Testis (tissue), 3 donors: ENCODE data around the gene FGF21. TPM values are rescaled to one million over a fixed set of nuclear protein-coding genes. Genes with fewer than 3 reads are reported as not detected.
A peak's percentile ranks its signal among the peaks of the same experiment; 100 is the strongest.

Experiments
- DNase-seq: peaks from one replicate; pipeline ENCODE4 v3.0.0-alpha.2; 2019
- H3K27ac ChIP-seq, 2 donors: fragments of 200-600 bp; sonication (generic); one replicate each; pipeline ENCODE4 v1.5.1; 2019
- H3K27me3 ChIP-seq: fragments of 200-600 bp; sonication (generic); one replicate; pipeline ENCODE4 v1.5.1; 2019
- H3K36me3 ChIP-seq: fragments of 200-600 bp; sonication (generic); one replicate; pipeline ENCODE4 v1.5.1; 2017; ENCODE audit warnings: low read depth; ENCODE audit errors: missing control alignments
- H3K4me1 ChIP-seq: fragments of 200-600 bp; sonication (generic); one replicate; pipeline ENCODE4 v1.5.1; 2019
- H3K4me3 ChIP-seq, 2 donors: fragments of 200-600 bp; sonication (generic); one replicate each; pipeline ENCODE4 v1.5.1; 2017 to 2019
- H3K9me3 ChIP-seq: fragments of 200-600 bp; sonication (generic); one replicate; pipeline ENCODE4 v1.5.1; 2017
- POLR2A ChIP-seq: fragments of 450-650 bp; IDR thresholded peaks from one replicate; pipeline ENCODE4 v1.6.1; 2017; ENCODE audit warnings: antibody characterized with exemption, mild to moderate bottlenecking, moderate library complexity
- WGBS, 2 donors: methylation state at CpG; one replicate each; pipeline ENCODE4 v1.1.5; 2018; 5-methylcytosine and 5-hydroxymethylcytosine counted together
- intact Hi-C: fragments of 100-400 bp; cut with DNase I; formaldehyde crosslinking; loops from one replicate; pipeline ENCODE4 v1.15.1; 2023; ENCODE audit warnings: low total_unique reads
- polyA plus RNA-seq: library from polyadenylated mRNA; stranded (reverse); fragments of 350-450 nt; fragmentation: Illumina TruSeq; extraction: RNeasy Lipid Tissue Mini Kit (QIAGEN cat#74804); gene quantifications from one replicate; pipeline ENCODE4 v1.2.3, GENCODE V29; 2014; ENCODE audit warnings: low read depth, low replicate concordance; ENCODE audit not compliant: insufficient read depth
- total RNA-seq, 2 donors: library from RNA; depleted of rRNA; stranded (reverse); fragments of >200 nt; gene quantifications; one replicate each; pipeline ENCODE4 v1.2.3, GENCODE V29; 2016
- TF ChIP-seq, protein P1 (sequence below), 3 experiments: fragments of 450-650 bp in 2 of 3; fragments of 200-600 bp in 1 of 3; sonication (generic) in 1 of 3; IDR thresholded peaks; one replicate each; pipeline ENCODE4 v1.5.1; 2016 to 2019; ENCODE audit warnings: antibody characterized with exemption in 3 of 3, mild to moderate bottlenecking in 2 of 3, moderate library complexity in 1 of 3

Gene FGF21
- total and polyA plus RNA-seq, 3 donors from 2014 or later, result not detected

DNA sequence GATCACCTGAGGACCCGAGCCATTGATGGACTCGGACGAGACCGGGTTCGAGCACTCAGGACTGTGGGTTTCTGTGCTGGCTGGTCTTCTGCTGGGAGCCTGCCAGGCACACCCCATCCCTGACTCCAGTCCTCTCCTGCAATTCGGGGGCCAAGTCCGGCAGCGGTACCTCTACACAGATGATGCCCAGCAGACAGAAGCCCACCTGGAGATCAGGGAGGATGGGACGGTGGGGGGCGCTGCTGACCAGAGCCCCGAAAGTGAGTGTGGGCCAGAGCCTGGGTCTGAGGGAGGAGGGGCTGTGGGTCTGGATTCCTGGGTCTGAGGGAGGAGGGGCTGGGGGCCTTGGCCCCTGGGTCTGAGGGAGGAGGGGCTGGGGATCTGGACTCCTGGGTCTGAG is 888 bp downstream of the FGF21 start:
- Histone ChIP-seq H3K4me3 (no peak overlapping the region), H3K4me1 (peaks cover 19% of the 10 kb centered on the region), H3K36me3 (no peaks in the 10 kb centered on the region), H3K27ac (no peak overlapping the region), H3K27me3 (no peaks in the 10 kb centered on the region), H3K9me3 (no peaks in the 10 kb centered on the region)
- intact Hi-C loops, result no loop called here
- no peak for DNase-seq
- no peak for TF ChIP-seq POLR2A
- TF ChIP-seq, protein P1, sequence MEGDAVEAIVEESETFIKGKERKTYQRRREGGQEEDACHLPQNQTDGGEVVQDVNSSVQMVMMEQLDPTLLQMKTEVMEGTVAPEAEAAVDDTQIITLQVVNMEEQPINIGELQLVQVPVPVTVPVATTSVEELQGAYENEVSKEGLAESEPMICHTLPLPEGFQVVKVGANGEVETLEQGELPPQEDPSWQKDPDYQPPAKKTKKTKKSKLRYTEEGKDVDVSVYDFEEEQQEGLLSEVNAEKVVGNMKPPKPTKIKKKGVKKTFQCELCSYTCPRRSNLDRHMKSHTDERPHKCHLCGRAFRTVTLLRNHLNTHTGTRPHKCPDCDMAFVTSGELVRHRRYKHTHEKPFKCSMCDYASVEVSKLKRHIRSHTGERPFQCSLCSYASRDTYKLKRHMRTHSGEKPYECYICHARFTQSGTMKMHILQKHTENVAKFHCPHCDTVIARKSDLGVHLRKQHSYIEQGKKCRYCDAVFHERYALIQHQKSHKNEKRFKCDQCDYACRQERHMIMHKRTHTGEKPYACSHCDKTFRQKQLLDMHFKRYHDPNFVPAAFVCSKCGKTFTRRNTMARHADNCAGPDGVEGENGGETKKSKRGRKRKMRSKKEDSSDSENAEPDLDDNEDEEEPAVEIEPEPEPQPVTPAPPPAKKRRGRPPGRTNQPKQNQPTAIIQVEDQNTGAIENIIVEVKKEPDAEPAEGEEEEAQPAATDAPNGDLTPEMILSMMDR (IDR thresholded peaks at IDR 0.05), result no peak
- WGBS, 2 donors, result 90 to 91% methylated on average over 5 to 11 of the region's 11 CpGs

DNA sequence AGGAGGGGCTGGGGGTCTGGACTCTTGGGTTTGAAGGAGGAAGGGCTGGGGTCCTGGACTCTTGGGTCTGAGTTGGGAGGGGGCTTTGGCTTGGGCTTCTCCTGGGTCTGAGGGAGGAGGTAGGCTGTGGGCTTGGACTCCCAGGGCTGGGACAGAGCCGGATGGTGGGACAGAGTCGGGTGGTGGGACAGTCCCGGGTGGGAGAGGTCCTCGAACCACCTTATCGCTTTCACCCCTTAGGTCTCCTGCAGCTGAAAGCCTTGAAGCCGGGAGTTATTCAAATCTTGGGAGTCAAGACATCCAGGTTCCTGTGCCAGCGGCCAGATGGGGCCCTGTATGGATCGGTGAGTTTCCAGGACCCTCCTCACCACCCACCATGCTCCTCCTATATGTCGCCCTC is 1.4 kb downstream of the FGF21 start:
- Histone ChIP-seq H3K4me1 (peaks cover 19% of the 10 kb centered on the region), H3K4me3 (no peak overlapping the region), H3K27me3 (no peaks in the 10 kb centered on the region), H3K27ac (no peak overlapping the region), H3K9me3 (no peaks in the 10 kb centered on the region), H3K36me3 (no peaks in the 10 kb centered on the region)
- intact Hi-C loops, result no loop called here
- TF ChIP-seq, protein P1 (IDR thresholded peaks at IDR 0.05), result no peak
- TF ChIP-seq POLR2A, result no peak
- WGBS, 2 donors, result 80 to 82% methylated on average over 9 of the region's 9 CpGs
- no peak for DNase-seq

DNA sequence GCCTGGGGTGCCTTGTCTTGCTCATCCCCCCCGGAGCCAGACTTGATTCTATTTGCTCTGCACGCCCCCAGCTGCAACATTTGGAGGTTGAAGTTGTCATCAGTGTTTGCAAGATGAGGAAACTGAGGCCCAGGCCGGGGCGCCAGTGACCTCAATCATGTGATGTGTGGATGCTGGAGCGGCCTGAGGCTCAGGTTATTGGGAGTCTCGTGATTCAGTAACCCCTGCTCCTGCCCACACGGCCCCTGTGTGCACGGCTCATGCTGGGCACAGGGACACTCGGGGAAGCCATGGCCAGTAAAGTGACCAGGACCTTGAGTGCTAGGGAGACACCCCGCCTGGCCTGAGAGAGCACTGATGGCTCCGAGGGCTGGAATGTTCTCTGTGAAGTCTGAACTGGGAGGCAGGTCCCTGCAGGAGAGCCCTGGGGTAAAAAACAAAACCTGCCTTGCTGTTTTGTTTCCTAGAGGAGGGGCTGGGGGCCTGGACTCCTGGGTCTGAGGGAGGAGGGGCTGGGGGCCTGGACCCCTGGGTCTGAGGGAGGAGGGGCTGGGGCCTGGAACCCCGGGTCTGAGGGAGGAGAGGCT is 1.9 kb downstream of the FGF21 start:
- Histone ChIP-seq H3K4me3 (no peak overlapping the region), H3K27ac (peak overlapping the region in 1 of 2 donors; percentile 10), H3K9me3 (no peaks in the 10 kb centered on the region), H3K36me3 (no peaks in the 10 kb centered on the region), H3K27me3 (no peaks in the 10 kb centered on the region), H3K4me1 (peaks cover 17% of the 10 kb centered on the region)
- no peak for DNase-seq
- intact Hi-C loops, result no loop called here
- 77 to 86% methylated on average over 5 to 12 of the region's 12 CpGs for WGBS, 2 donors
- no peak for TF ChIP-seq POLR2A
- TF ChIP-seq, protein P1 (IDR thresholded peaks at IDR 0.05), result no peak

DNA sequence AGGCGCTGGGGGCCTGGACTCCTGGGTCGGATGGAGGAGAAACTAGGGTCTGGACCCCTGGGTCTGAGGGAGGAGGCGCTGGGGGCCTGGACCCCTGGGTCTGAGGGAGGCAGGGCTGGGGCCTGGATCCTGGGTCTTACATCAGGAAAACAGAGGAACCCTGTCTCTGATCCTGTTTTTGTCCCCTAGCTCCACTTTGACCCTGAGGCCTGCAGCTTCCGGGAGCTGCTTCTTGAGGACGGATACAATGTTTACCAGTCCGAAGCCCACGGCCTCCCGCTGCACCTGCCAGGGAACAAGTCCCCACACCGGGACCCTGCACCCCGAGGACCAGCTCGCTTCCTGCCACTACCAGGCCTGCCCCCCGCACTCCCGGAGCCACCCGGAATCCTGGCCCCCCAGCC is 2.4 kb downstream of the FGF21 start:
- intact Hi-C loops, result no loop called here
- Histone ChIP-seq H3K27me3 (no peaks in the 10 kb centered on the region), H3K4me1 (peaks cover 11% of the 10 kb centered on the region), H3K27ac (peak overlapping the region in 1 of 2 donors; percentile 10), H3K36me3 (no peaks in the 10 kb centered on the region), H3K9me3 (no peaks in the 10 kb centered on the region), H3K4me3 (no peak overlapping the region)
- no peak for TF ChIP-seq POLR2A
- TF ChIP-seq, protein P1 (IDR thresholded peaks at IDR 0.05), result no peak
- WGBS, 2 donors, result 73 to 80% methylated on average over 10 to 14 of the region's 14 CpGs
- no peak for DNase-seq
